Glomerular endothelial cell (primary cell): ENCODE measurements around the gene LRP3. TPM values are rescaled to one million over a fixed set of nuclear protein-coding genes. Genes with fewer than 3 reads are reported as not detected.
"Not testable (repeated sequence)": the region's sequence is repeated elsewhere in the genome, so short reads cannot be mapped to it uniquely, and the experiment has no call there.

ENCODE experiments used
- DNase-seq: peaks from one replicate; pipeline ENCODE4 v3.0.0-alpha.2; 2011; ENCODE audit warnings: low read depth, low spot score; ENCODE audit errors: extremely low read depth
- total RNA-seq: library from RNA; depleted of rRNA; stranded (reverse); fragments of >200 nt; gene quantifications from 2 replicates; pipeline ENCODE4 v1.2.3, GENCODE V29; 2015

The LRP3 gene
- total RNA-seq, 1 donor from 2014 or later: 30.0 TPM

DNA sequence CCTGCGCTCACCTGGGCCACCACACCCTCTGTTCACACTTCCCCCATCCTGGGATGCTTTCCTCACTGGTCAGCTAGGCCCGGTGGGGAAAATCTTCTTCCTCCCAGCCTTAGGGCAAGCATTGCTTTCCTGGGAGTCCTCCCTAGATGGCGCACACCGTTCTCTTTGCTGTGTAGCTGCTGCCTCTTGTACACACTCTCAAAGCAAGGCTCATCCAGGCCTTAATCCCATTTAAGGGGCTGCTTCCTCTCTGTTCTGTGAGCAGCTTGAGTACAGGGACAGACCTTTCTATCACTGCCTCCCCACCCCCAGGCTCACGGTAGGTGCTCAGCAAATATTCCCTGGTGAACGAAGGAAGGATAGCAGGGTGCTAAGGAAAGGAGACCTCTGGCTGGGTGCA, 20.5 kb downstream of the LRP3 start:
- no peak for DNase-seq

DNA sequence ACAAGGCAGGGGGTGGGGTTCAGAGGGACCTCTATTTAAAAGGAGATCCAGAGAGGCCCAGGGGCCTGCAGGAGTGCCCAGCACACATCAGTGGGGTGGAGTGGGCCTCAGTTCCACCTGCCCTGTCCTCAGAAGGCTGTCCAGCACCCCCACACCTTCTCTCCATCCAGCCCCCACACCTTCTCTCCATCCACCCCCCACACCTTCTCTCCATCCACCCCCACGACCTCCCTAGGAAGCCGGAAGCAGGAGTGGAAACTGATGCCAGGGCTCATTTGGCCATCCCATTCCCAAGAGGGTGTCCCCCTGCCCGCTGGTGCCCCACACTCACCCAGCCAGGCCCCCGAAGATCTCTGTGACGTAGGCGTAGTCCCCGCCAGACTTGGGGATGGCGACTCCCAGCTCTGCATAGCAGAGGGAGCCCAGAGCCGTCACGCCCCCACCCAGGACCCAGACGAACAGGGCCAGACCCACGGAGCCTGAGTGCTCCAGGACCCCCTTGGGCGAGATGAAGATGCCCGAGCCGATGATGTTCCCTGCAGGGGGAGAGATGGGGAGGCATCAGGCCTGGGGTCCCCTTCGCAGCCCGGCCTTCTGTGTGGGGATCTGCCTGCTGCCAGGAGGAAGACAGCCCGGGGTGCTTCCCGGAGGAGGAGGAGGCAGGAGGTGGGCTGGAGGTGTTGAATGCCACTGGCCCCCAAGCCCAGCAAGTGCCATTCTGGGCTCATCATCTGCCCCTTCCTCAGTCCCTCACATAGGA, 21.5 kb downstream of the LRP3 start:
- DNase-seq: no peak

DNA sequence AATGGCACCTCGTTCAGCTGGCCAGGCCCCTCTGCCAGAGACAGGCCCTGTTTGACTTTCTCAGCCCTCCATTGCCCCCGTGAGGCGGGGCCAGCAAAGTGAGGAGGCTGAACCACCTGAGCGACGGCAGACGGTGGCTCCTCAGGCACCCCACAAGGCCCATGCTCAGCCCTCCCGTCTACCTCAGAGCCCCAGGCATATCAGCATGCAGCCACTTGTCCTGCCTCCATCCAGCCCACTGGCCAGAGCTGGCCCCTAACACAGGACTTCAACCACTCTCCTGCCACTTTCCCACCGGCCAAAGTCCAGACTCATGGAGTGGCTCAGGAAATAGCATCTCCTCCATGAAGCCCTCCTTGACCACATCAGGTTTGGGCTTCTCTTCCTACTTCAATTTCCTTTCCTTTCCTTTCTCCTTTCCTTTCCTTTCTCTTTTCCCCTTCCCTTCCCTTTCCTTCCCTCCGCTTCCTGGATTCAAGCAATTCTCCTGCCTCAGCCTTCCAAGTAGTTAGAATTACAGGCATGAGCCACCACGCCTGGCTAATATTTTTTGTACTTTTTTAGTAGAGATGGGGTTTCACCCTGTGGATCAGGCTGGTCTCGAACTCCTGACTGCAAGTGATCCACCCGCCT, 22.2 kb downstream of the LRP3 start:
- DNase-seq: no peak

DNA sequence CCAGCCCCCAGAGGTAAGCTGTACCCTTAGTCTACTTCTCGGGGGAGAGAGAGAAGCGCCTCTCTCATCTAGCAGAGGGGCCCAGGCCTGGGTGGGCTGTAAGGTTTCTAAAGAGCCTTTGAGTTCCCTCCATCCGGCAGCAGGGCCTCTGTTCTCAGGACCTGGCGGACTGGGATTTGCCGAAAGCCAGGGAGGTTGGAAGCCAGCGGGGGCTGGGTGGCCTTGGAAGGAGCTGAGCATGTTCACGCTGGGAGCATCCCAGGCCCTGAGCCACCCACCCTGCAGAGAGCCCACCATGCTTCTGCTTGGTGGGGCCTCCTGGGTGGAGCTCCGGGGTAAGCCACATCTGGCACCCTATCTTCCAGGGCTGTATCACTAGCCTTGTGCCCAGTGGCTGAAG, 23.8 kb downstream of the LRP3 start:
- no peak for DNase-seq

DNA sequence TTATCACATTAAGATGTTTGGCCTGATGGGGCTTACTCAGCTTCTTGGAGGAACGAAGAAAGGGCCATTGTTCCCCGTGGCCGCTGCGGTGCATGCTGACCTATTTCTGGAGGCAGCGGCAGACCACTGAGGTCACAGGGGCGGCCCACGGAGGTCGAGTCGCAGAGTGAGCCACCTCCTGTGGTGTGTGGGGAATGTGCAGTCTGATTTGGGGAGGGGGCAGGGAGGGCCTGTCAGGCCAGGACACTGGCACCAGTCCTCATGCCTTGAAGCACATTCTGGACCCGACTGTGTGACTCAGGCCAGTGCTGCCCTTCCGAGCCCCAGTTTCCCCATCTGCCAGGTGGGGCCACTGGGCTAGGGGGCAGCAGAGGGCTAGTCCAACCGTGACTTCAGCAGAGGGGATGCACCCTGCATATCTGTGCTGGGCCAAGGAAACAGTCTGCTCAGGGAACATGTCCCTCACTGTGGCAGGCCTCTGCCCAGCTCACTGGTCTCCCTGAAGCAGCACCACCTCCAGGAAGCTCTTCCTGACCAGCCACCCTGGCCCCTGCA, 25.2 kb downstream of the LRP3 start:
- DNase-seq: no peak

DNA sequence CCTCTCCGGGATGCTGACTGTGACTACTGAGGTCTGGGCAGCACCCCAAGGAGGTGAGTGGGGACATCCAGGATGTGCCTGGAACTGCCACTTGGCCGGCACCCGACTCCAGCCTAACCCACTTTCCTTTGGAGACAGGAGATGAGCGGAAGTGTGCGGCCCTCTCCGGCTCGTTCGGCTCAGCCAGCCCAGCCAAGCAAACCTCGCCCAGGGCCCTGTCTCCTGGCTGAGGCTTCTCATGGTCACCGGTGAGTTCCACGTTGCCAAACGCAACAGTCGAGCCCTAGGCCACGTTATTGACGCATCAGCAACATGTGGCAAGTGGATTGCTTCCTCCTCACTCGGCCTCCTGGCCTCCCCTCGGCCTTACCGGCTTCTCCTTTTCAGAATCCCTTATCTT, 26.0 kb downstream of the LRP3 start:
- DNase-seq: no peak

DNA sequence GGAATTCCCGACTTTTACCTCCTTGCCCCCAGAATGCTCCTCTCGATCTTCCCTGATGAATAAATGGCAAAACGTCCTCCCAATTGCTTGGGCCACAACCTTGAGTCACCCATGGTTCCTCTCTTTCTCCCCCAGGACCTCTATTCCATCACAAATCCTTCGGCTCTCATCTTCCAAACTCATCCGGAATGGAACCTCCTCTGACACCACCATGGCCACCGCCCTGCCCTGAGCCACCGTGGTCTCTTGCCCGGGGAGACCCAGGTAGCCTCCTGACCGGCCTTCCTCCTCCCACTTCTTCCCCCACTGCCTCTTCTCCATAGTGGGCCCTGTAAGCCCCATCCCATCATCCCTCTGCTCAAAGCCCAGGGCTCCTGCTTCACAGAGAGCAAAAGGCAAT, 26.6 kb downstream of the LRP3 start:
- DNase-seq: no peak

DNA sequence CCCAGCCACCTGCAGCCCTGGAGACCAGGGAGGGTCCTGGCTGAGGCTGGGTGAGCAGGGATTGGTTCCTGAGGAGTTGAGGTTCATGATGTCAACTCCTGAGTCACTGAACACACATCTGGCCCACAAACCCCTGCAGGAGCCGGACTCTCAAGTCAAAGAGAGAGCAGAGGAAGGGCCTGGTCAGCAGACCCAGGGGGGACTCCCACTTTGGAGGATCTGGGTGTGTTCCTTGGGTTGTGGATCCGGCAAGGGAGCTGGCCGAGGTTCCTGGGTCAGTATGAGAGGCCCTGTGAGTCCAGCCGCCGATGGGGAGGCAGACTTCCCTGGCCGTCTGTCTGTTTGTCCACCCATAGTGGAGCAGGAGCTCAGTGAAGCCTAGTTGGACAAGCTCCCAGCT, 27.5 kb downstream of the LRP3 start:
- no peak for DNase-seq

DNA sequence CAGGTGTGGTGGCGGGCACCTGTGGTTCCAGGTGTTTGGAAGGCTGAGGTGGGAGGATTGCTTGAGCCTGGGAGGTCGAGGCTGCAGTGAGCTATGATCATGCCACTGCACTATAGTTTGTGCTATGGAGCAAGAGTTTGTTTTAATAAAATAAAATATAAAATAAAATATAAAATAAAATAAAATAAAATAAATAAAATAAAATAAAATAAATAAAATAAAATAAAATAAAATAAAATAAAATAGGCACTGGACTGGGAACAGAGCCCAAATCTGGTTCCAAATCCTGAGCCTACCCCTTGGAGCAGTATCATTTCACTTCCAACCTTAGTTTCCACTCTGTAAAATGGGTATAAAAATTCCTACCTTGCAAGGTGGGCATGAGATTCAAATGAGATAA, 28.1 kb downstream of the LRP3 start:
- DNase-seq: not testable (repeated sequence)

DNA sequence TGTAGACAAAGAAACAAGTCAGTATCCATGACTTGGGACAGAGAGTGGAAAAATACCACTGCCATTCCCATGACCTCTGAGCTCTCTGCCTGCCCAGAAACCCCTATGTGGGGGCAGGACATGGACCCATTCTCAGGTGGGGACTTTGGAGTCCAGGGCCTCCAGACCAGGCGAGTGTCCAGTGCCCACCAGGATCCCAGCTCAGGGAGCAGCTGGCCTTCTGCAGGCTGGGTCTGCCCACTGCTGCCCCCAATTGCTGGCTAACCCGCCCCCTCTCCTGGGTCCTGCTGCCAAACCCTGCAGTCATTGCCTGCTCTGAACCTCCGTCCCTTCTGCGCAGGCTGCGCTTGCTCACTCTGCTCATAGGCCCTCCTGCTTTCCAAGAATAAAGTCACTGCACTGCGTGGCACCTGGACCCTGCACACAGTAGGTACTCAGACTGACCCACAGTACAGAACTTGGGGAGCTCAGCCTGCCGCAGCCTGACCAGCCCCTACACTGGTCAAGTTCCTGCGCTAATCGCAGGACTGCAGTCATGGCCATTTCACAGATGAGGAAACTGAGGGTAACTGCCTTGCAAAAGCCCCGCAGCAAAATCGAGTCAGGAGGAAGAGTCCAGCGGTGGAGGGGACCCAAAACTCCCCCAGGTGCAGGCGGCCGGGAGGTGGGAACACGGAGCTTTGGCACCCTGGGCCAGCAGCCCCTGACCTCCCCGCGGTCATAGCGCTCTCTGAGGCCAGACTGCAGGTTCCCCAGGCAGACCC, 30.7 kb downstream of the LRP3 start:
- DNase-seq: no peak

DNA sequence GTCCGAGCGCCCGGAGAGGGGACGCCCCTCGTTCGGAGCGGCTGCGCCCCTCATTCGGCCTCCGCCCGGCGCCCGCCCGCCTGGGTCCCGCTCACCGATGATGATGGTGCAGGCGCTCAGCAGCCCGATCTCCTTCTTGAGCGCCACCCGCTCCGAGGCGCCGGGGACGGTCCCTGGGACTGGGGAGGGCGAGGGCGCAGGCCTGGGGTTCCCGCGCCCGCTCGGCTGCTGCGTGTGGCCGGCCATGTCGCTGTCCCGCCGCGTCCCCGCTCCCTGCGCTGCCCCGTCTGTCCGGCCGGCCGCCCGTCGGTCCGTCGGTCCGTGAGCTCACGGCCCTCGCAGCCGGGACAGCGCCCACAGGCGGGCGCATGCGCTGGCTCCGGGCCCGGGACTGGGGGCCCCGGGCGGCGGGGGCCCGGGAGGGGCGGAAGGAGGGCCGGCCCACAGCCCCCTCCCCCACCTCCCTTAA, 31.4 kb downstream of the LRP3 start, which contains the start of gene SLC7A10:
TSS of gene SLC7A10 (minus strand) at position 393 of the 469 bp plus-strand sequence. CDS start at position 246, 147 bp downstream.
- no peak for DNase-seq

DNA sequence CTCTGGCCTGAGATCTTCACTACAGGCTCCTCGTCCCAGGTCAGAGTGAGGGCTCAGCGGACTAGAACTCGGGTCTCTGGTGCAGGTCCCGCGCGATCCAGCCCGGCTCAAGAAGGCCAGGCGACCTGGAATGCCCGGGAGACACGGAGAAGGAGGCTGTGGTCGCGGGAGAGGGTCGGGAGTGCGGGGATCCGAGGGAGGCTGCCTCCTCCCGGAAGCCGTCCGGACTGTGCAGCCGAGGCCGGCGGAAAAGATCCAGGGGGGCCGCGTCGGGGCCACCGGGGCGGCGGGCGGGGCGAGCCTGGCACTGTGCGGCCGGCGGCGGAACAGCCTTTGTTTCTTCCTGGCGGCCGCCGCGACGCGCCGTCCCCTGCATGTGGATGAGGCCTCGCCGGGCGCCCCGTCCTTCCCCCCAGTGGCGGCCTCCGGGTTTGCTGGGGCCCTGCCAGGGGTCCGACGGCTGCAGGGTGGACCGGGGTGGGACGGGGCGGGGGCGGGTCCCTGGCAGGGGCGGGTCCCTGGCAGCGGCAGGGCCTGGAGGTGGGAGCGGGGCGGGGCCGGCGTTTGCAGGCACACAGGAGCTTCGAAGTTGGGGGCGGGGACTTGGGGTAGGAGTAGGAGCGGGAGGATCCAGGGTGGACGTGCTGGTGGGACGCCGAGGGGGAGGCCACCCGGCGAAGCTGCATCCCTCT, 32.6 kb downstream of the LRP3 start:
- DNase-seq: no peak

DNA sequence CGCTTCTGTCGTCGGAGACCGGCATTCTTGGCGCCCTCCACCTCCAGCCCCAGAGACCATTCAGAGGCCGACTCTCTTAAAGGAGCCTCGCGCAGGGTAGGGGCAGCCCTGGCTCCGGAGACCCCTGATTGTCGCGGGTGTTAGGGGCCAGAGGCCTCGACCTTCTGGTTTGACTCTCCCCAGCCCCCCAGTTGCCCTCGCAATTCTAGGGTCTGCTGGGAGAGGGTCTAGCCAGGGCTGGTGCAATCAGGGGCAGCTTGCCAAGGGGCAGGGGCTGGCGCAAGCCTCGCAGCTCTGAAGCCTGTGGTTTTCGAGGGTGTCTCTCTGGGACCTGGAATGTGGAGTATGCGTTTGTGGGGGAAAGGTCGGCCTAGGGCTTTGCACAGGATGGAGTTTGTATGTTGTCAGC, 33.1 kb downstream of the LRP3 start:
- no peak for DNase-seq

DNA sequence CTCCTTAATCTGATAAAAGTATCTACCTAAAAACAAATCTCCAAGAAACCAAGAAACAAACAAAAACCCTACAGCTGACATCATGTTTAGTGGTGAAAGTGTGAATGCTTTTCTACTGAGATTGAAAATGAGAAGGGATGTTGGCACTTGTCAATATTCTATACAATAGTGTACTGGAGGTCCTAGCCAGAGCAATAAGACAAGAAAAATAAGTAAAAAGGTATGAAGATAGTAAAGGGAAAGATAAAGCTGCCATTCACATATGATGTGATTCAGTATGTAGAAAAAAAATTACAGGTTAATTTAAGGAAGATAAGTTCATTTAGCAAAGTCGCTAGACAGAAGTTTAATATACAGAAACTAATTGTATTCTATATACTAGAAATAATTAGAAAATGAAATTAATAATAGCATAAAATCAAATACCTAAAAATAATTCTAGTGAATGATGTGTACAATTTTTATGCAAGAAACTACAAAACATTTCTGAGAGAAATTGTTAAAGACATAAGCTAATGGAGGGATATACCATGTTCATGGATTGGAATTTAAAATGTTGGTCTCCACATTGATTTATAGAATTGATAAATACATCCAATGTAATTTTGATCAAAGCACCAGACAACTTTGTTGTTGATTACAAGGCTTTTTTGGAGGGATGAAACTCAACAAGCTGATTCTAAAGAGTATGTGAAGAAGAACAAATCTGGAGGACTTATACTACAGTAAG, 33.9 kb downstream of the LRP3 start:
- DNase-seq: no peak

DNA sequence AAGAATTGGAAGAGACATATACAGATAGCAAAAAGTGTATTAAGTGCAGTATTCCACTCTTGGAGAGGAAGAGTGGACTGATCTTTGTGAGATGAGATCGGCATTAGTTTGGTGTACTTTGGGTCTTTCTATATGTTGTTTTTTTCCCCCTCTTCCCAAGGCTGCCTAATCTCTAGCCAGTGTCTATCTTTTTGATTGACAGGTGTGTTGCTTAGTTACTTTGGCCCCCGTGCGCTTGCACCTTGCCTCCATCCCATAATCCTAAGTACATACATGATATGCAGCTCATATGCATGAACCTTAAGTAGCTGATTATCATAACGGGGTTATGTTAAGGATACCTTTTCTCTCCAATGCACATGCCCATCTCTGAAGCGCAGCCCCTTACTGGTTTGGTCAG, 35.8 kb downstream of the LRP3 start:
- no peak for DNase-seq

DNA sequence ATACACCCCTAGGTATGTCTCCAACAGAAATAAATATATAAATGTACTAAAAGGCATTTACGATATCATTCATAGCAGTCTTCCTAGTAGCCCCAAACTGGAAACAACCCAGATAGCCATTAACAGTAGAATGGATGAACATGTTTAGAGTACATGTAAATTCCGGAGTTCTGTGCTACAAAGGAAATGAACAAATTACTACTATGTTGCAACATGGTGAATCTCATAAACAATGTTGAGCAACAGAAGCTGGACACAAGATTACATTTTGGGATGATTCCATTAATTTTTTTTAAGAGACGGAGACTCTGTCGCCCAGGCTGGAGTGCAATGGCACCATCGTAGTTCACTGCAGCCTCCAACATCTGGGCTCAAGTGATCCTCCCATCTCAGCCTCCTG, 37.4 kb downstream of the LRP3 start:
- no peak for DNase-seq

DNA sequence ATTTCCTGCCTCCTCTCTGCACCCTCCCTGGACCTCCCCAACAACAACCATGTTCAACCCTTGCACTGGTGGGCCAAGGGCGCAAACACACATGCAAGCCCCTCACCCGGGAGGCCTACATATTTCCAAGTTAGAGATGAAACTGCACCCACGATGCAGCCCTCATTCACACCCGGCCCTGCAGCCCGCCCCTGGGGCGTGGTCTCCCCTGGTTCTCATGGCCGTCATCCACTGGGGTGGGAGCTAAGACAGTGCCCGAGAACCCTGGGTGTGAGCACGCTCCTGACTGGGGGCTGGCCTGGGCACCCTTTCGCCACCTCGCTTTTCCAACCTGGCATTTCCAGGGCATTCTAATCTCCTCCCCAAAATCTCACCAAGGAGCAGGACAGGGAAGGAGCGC, 38.5 kb downstream of the LRP3 start:
- no peak for DNase-seq

DNA sequence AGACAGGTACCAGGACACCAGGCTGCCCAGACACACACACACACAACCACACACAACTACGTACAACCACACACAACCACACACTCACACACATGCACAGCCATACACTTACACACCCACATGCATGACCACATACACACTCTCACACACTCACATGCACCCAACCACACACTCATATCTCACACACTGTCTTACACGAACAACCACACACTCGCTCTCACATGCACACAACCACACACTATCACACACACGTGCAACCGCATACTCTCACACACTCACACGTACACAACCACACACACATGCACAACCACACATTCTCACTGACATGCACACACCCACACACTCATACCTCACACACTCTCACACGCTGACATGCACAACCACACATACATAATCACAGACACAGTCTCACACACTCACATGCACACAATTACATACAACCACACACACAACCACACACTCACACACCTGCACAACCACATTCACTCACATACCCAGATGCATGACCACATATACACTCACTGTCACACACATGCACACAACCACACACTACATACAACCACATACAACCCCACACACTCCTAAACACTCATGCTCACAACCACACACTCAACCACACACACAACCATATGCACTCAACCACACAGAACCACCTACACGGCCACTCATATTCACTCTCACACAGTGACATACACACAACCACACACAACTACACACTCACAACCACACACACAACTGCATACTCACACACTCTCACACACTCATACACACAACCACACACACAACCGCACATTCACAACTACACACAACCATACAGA, 39.1 kb downstream of the LRP3 start:
- DNase-seq: no peak

DNA sequence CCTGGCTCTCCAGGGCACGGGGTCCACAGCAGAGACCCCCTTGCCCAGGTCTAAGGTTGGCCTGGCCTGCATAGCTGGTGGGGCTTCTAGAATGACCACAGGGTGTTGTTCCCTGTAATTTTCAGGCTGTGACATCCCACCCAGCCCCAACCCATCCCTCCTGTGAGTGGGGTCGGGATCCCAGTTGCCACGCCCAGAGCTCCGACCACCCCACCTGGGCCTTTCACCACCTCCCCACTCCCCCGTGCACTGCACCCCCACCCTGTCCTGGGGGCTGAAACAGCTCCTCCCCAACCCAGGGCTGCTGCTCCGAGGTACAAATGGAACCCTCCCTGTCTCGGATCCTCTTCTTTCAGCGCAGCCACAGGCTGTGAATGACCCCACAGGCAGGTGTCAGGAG, 40.0 kb downstream of the LRP3 start:
- no peak for DNase-seq
